HFFc6 (cell line): Measurements from ENCODE around the gene KCNG2. TPM values are rescaled to one million over a fixed set of nuclear protein-coding genes. Genes with fewer than 3 reads are reported as not detected.

Source experiments
- DNase-seq: peaks from one replicate; pipeline ENCODE4 v3.0.0-alpha.2; 2018
- H3K27ac Mint-ChIP-seq: 2 replicates; pipeline ENCODE4 v1.8.0; 2020; ENCODE audit warnings: mild to moderate bottlenecking, mixed read lengths
- H3K27me3 Mint-ChIP-seq: 2 replicates; pipeline ENCODE4 v1.8.0; 2021; ENCODE audit warnings: mild to moderate bottlenecking, moderate library complexity, mixed read lengths; ENCODE audit not compliant: insufficient read depth
- H3K36me3 Mint-ChIP-seq: 2 replicates; pipeline ENCODE4 v1.8.0; 2021; ENCODE audit warnings: low read depth, mixed read lengths
- H3K4me1 Mint-ChIP-seq: 2 replicates; pipeline ENCODE4 v1.8.0; 2020; ENCODE audit warnings: low read depth, mixed read lengths
- H3K4me3 Mint-ChIP-seq: 2 replicates; pipeline ENCODE4 v1.8.0; 2020; ENCODE audit warnings: mild to moderate bottlenecking, moderate library complexity, mixed read lengths
- H3K9me3 Mint-ChIP-seq: 2 replicates; pipeline ENCODE4 v1.8.0; 2020; ENCODE audit warnings: mild to moderate bottlenecking, mixed read lengths
- CTCF ChIP-seq: fragments of 200-600 bp; sonication (generic); IDR thresholded peaks from 2 replicates; pipeline ENCODE4 v1.5.0; 2021; ENCODE audit warnings: antibody characterized with exemption, mild to moderate bottlenecking
- total RNA-seq, 6 experiments: library from RNA; stranded (reverse); fragmentation: NEBNext Ultra II Directional; extraction: Animal tissue kit (Norgen Biotek cat#: 25700); gene quantifications; 2 replicates in 1 of 6; 3 replicates in 5 of 6; pipeline ENCODE4 v1.2.3, GENCODE V29; 2021

The KCNG2 gene
- total RNA-seq, 6 experiments from 2014 or later = not detected

DNA sequence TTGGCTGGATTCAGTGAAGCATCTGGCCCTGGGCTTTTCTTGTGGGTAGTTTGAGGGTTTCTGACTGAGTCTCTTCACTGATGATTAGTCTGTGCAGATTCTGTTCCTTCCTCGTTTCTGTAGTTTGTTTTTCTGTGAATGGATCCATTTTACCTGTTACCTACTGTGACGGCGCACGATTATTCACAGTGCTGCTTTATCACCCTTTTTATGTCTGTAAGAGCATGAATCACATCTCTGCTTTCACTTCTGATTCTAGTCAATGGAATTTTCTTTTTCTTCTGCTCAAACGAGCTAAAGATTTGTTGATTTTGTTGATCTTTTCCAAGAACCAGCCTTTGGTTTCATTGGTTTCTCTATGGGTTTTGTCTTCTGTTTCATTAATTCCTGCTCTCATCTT is 92.9 kb downstream of the KCNG2 start:
- H3K4me3 Mint-ChIP-seq = no peak overlapping the region
- DNase-seq = no peak
- peaks cover 2% of the 10 kb centered on the region; the same call in 1 of the 2 replicates for H3K27me3 Mint-ChIP-seq
- H3K9me3 Mint-ChIP-seq = peaks cover 80% of the 10 kb centered on the region
- TF ChIP-seq CTCF = no peak
- H3K36me3 Mint-ChIP-seq = peaks cover 28% of the 10 kb centered on the region
- no peaks in the 10 kb centered on the region for H3K4me1 Mint-ChIP-seq
- H3K27ac Mint-ChIP-seq = no peak overlapping the region

DNA sequence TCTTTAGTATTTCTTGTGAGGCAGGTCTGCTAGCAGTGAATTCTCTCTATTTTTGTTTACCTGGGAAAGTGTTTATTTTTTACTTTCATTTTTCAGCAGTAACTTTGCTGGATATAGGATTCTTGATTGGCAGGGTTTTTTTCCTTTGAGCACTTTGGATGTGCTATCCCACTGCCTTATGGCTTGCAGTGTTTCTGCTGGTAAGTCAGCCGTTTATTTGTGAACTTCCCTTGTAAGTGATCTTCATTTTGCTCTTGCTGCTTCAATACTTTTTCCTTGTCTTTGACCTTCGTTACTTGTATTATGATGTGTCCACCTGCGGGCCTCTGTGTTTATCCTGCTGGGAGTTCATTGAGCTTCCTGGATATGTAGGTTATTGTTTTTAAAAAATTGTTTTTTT is 99.0 kb downstream of the KCNG2 start:
- Mint-ChIP-seq H3K27ac (no peak overlapping the region), H3K27me3 (peaks cover 5% of the 10 kb centered on the region; the same call in 1 of the 2 replicates), H3K4me3 (no peak overlapping the region), H3K4me1 (no peaks in the 10 kb centered on the region), H3K9me3 (peaks cover 76% of the 10 kb centered on the region), H3K36me3 (peaks cover 39% of the 10 kb centered on the region)
- TF ChIP-seq CTCF = no peak
- DNase-seq = no peak

DNA sequence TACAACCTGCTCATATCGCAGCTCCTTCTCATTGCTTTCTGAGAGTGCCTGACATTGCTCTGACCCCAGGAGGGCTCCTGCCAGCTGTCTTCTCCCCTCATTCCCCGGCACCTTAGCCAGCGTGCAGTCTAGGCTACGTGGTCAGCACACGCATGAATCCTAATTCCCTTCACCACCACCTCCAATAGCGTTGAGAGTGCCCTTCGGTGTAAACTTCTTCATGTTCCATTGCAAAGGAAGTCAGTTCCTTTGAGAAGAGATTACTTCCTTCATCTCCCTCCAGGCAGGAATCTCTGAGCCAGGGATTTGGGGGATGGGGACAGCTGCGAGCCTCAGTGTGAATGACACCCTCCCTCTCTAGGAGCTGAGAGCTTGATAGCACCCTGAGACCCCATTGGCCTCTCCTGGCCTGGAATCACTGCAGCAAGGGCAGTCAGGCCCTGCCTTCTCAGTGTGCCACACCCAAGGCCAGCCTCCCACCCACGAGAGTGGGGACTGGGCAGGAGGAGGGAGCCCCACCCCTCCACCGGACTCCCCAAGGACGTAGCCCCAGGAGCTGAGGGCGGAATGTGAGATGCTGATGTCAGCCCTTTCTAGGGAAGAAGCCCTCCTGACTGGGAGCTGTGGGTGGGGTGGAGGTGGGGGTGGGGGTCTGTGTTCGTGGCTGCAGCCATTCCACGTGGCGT is 100.3 kb downstream of the KCNG2 start:
- no peak for DNase-seq
- peaks cover 72% of the 10 kb centered on the region for H3K9me3 Mint-ChIP-seq
- peaks cover 38% of the 10 kb centered on the region for H3K36me3 Mint-ChIP-seq
- H3K4me1 Mint-ChIP-seq = no peaks in the 10 kb centered on the region
- H3K27me3 Mint-ChIP-seq = peaks cover 5% of the 10 kb centered on the region; the same call in 1 of the 2 replicates
- no peak for TF ChIP-seq CTCF
- H3K4me3 Mint-ChIP-seq = no peak overlapping the region; the same call in 1 of the 2 replicates
- H3K27ac Mint-ChIP-seq = no peak overlapping the region

- no peak for DNase-seq
- no peak for TF ChIP-seq CTCF
- Mint-ChIP-seq H3K27me3 (peaks cover 5% of the 10 kb centered on the region; the same call in 1 of the 2 replicates), H3K27ac (no peak overlapping the region), H3K4me1 (no peaks in the 10 kb centered on the region), H3K9me3 (peaks cover 62% of the 10 kb centered on the region), H3K4me3 (no peak overlapping the region), H3K36me3 (peaks cover 34% of the 10 kb centered on the region)
Observed at GRCh38 chr18:79898952-79899608, 101.3 kb downstream of the KCNG2 start.

DNA sequence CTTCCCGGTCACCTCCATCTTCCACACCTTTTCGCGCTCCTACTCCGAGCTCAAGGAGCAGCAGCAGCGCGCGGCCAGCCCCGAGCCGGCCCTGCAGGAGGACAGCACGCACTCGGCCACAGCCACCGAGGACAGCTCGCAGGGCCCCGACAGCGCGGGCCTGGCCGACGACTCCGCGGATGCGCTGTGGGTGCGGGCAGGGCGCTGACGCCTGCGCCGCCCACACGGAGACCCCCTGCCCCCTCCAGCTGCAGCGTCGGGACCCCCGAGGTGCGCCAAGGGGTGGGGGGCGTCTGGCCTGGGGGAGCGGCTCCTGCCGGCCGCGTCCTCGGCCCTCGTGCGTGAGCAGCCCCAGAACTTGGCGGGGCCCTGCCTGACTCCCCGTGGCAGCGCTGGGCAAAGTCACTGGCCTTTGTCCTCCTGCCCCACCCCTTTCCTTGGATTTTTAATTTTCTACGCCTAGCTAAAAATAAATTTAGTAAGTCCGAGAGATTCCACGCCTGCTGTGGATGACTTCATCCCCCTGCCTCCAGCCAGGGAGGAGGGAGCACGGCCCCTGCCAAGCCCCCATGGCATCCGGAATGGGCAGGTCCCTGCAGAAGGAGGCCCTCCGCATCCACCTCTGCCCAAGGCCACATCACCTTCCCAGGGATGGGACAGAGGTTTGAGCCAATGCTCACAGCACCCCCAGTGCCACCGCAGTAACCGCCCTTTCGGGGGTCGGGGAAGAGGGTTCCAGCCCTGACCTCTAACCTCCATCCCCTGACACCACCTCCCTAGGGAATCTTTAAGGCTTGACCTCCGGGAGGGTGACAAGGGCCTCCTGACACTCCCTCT is 102.1 kb downstream of the KCNG2 start:
- H3K4me1 Mint-ChIP-seq = no peaks in the 10 kb centered on the region
- peaks cover 34% of the 10 kb centered on the region for H3K36me3 Mint-ChIP-seq
- no peak overlapping the region for H3K27ac Mint-ChIP-seq
- peaks cover 5% of the 10 kb centered on the region; the same call in 1 of the 2 replicates for H3K27me3 Mint-ChIP-seq
- no peak overlapping the region for H3K4me3 Mint-ChIP-seq
- DNase-seq = no peak
- H3K9me3 Mint-ChIP-seq = peaks cover 56% of the 10 kb centered on the region
- no peak for TF ChIP-seq CTCF
